Thoracic aorta (tissue), 2 donors: ENCODE measurements around the gene ORC1. TPM values are rescaled to one million over a fixed set of nuclear protein-coding genes. Genes with fewer than 3 reads are reported as not detected.

Experiments
- ATAC-seq: fragments of 150-250 bp; one replicate; pipeline ENCODE4 v1.8.0; 2017; ENCODE audit warnings: low read depth; ENCODE audit not compliant: insufficient number of reproducible peaks, low FRiP score
- DNase-seq: peaks from one replicate; pipeline ENCODE4 v3.0.0-alpha.2; 2020; ENCODE audit warnings: low spot score
- H3K27ac ChIP-seq, 2 donors: fragments of 200-600 bp; sonication (generic); 1 replicate in 1 of 2; 2 replicates in 1 of 2; pipeline ENCODE4 v1.5.1; 2016; ENCODE audit warnings: mild to moderate bottlenecking in 2 of 2, moderate library complexity in 2 of 2
- H3K27me3 ChIP-seq: fragments of 200-600 bp; sonication (generic); replicated peaks from 2 replicates; pipeline ENCODE4 v1.6.0; 2016; ENCODE audit warnings: mild to moderate bottlenecking; ENCODE audit not compliant: insufficient read depth
- H3K36me3 ChIP-seq: fragments of 200-600 bp; sonication (generic); one replicate; pipeline ENCODE4 v1.5.1; 2016
- H3K4me1 ChIP-seq, 2 donors: fragments of 200-600 bp; sonication (generic); 1 replicate in 1 of 2; 2 replicates in 1 of 2; pipeline versions ENCODE4 v1.5.1 to v1.6.0; 2016; ENCODE audit warnings: low read depth in 2 of 2, mild to moderate bottlenecking in 1 of 2; ENCODE audit not compliant: control insufficient read depth in 1 of 2
- H3K4me3 ChIP-seq: fragments of 200-600 bp; sonication (generic); 2 replicates; pipeline ENCODE4 v1.5.1; 2016; ENCODE audit warnings: mild to moderate bottlenecking
- H3K9me3 ChIP-seq: fragments of 200-600 bp; sonication (generic); 2 replicates; pipeline ENCODE4 v1.5.1; 2016
- total RNA-seq, 2 donors: library from RNA; depleted of rRNA; stranded (reverse); fragments of >200 nt; gene quantifications; one replicate each; pipeline versions ENCODE4 v1.1.0 to v1.2.3, GENCODE V29; 2016
- TF ChIP-seq, protein P1 (sequence below): fragments of 200-600 bp; sonication (generic); IDR thresholded peaks from one replicate; pipeline ENCODE4 v1.5.1; 2019; ENCODE audit warnings: antibody characterized with exemption

Gene ORC1
- total RNA-seq, 2 donors from 2014 or later, result 0.49 to 0.95 TPM

DNA sequence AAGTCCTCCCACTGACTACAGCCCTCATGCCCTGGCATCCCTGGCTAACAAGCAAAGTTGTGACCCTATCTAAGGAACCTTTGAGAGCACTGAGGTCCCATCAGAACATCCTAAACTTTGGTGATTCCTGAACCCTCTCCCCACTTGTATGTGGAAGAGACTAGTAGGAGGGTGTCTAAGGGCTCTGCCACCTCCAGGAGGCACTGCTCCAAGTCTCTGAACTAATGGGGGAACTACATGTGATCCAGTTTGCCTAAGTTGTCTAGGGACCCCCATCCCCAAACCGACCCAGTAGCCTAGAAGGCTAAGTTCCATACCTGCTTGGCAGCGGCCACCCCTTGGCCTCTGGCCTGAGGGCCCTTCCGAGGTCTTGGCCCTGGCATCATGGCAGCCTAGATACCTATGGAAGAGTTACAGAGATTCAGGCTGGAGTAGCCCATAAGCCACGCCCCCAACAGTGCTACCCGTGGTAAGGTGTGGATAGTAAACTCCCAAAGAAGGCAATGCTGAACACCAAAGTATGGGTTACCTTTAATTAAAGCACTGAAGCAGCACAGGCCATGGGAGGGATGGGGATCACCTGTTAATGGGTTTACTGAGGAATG is 39.9 kb downstream of the ORC1 start:
- Histone ChIP-seq H3K27me3 (no peaks in the 10 kb centered on the region), H3K27ac (peak overlapping the region; percentile 88 to 91), H3K4me3 (peak overlapping the region; percentile 96), H3K9me3 (no peaks in the 10 kb centered on the region), H3K36me3 (peaks cover 32% of the 10 kb centered on the region), H3K4me1 (peaks cover 13 to 24% of the 10 kb centered on the region in 2 donors)
- ATAC-seq (no peak), DNase-seq (no peak)
- TF ChIP-seq, protein P1, sequence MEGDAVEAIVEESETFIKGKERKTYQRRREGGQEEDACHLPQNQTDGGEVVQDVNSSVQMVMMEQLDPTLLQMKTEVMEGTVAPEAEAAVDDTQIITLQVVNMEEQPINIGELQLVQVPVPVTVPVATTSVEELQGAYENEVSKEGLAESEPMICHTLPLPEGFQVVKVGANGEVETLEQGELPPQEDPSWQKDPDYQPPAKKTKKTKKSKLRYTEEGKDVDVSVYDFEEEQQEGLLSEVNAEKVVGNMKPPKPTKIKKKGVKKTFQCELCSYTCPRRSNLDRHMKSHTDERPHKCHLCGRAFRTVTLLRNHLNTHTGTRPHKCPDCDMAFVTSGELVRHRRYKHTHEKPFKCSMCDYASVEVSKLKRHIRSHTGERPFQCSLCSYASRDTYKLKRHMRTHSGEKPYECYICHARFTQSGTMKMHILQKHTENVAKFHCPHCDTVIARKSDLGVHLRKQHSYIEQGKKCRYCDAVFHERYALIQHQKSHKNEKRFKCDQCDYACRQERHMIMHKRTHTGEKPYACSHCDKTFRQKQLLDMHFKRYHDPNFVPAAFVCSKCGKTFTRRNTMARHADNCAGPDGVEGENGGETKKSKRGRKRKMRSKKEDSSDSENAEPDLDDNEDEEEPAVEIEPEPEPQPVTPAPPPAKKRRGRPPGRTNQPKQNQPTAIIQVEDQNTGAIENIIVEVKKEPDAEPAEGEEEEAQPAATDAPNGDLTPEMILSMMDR, result no peak

DNA sequence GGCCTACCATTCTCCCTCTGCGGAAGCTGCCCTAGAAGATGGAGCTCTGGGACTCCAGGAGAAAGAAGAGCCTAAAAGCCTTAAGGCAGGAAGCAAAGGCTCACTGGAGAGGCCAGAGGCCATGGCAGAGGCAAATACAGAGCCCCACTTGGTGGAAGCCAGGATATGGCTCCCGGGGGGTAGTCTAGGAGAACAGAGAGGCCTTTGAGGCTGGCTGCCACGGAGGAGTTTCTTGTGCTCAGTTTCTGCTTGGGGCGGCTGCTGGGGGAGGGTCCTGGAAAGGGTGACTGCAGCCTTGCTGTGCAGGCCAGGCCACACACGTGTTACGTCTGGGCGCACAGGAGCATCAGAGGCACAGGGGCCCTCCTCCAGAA is 43.6 kb downstream of the ORC1 start:
- no peak overlapping the region for H3K27ac ChIP-seq
- no peak overlapping the region for H3K4me3 ChIP-seq
- H3K36me3 ChIP-seq, result peaks cover 68% of the 10 kb centered on the region
- TF ChIP-seq, protein P1, result no peak
- no peaks in the 10 kb centered on the region for H3K9me3 ChIP-seq
- H3K4me1 ChIP-seq, result peaks cover 10 to 13% of the 10 kb centered on the region in 2 donors
- DNase-seq (no peak), ATAC-seq (no peak)
- H3K27me3 ChIP-seq, result no peaks in the 10 kb centered on the region

DNA sequence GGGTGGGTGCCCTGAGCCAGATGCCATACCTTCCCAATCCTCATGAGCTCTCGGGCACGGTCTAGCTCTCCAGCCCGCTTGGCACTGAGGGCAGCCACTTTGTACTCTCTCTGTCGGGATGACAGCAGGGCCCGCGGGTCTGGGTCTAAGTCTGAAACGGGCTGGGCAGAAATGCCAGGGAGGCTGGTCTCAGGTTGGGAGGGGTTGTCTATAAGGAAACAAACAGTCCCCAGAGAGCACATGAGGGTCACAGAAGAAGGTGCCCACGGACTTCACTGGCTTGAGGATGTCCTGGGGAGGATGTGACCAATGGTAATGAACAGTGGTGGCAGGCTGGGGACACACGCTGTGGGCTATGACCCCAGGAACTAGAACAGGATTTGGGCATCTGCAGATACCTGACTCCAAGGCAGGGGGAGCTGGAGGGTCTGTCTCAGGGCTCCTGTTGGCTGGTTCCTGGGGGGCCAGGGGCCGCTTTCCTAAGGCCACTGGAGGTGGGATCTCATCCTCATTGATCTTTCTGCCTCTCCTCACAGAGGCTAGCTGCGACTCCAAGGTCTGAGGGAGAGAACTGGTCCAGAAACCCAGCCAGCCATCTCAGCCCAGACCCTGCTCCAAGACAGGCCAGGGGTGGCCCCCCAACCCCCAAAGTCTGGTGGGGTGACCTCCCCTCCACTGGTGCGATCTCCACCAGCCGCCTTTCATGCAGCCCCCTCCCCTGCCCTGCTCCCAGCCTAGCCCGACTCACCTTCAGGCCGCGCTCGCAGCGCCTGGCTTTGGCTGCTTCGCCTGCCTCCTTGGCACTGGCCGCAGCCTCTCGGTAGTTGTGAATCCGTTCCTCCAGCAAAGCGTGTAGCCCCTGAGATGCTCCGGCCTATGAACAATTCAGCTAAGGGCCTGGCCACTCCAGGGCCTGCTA is 44.3 kb downstream of the ORC1 start:
- Histone ChIP-seq H3K27ac (no peak overlapping the region), H3K4me1 (peaks cover 7 to 8% of the 10 kb centered on the region in 2 donors), H3K4me3 (no peak overlapping the region), H3K9me3 (no peaks in the 10 kb centered on the region), H3K36me3 (peaks cover 75% of the 10 kb centered on the region), H3K27me3 (no peaks in the 10 kb centered on the region)
- no peak for ATAC-seq
- DNase-seq, result no peak
- TF ChIP-seq, protein P1, result no peak

DNA sequence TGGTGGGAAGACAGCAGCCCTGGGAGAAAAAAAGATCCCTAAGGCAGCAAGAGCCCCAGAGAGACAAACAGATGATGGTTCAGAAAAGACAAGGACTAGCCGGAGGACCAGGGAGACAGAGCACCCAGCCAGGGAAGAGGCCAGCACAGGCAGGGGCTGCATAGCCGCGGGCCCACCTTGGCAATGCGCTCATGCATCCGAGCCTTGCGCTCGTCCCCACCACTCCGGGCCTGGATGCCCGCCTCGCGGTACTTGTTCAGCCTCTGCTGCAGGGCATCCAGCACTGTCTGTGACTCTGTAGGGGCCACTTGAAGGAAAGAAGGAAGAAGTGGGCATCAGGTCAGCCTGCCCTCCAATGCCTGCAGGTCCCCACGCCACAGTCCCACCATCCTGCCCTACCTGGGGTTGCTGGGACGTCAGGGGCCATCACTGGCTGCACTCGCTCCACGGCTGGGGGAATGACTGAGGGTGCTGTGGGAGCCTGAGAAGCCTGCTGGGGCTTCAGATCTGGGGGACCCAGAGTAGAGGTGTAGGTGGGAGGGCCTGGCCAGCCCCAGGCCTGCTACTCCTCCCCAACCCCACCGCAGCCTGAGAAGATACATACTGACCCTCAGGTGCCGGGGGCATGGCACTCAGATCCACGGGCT is 45.2 kb downstream of the ORC1 start:
- Histone ChIP-seq H3K27me3 (no peaks in the 10 kb centered on the region), H3K36me3 (peaks cover 80% of the 10 kb centered on the region), H3K27ac (no peak overlapping the region), H3K9me3 (no peaks in the 10 kb centered on the region), H3K4me1 (no peaks in the 10 kb centered on the region), H3K4me3 (no peak overlapping the region)
- TF ChIP-seq, protein P1, result no peak
- ATAC-seq (no peak), DNase-seq (no peak)

DNA sequence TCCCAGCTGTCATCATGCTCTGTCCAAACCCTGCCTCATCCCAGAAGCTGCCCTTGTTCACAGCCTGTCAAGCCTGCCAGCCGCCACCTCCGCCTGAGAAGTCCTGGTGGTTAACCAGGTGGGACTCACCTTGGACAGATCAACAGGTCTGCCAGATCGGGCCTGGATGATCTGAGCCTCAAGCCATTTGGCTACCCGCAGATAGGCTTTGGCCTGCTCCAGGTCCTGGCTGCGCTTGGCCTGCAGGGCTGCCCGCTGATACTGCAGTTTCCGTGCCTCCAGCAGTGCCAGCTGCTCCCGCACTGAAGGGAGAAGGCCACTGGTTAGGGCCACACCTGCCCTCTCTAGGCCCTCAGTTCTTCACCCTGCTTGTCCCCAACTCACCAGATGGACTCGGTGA is 46.8 kb downstream of the ORC1 start:
- no peaks in the 10 kb centered on the region for H3K9me3 ChIP-seq
- H3K27ac ChIP-seq, result no peak overlapping the region

More for the DNA sequence above, 46.8 kb downstream of the ORC1 start:
- ATAC-seq, result no peak
- H3K4me3 ChIP-seq, result no peak overlapping the region
- H3K36me3 ChIP-seq, result peaks cover 89% of the 10 kb centered on the region
- no peak for DNase-seq
- no peaks in the 10 kb centered on the region for H3K4me1 ChIP-seq
- TF ChIP-seq, protein P1, result no peak
- H3K27me3 ChIP-seq, result no peaks in the 10 kb centered on the region
